GM21367 (cell line): ENCODE data around the gene GRM5.
"Not testable (repeated sequence)": the region's sequence is repeated elsewhere in the genome, so short reads cannot be mapped to it uniquely, and the experiment has no call there.

Source experiments
- ATAC-seq: cut with Tn5 transposase; IDR thresholded peaks from one replicate; pipeline ENCODE4 v1.9.1; 2021; ENCODE audit not compliant: unreplicated experiment

GRM5 gene

GRCh38 chr11:88511006-88511405, 554.8 kb downstream of the GRM5 start:
- ATAC-seq, result no peak

- no peak for ATAC-seq
Measured at GRCh38 chr11:88508759-88509581, 556.8 kb downstream of the GRM5 start.

GRCh38 chr11:88508418-88508758, 557.4 kb downstream of the GRM5 start:
- no peak for ATAC-seq

GRCh38 chr11:88507771-88508417, 557.9 kb downstream of the GRM5 start:
- ATAC-seq, result no peak

GRCh38 chr11:88501541-88501940, 564.2 kb downstream of the GRM5 start:
- ATAC-seq, result no peak

GRCh38 chr11:88495836-88496235, 569.9 kb downstream of the GRM5 start:
- ATAC-seq, result no peak

GRCh38 chr11:88494848-88495247, 570.9 kb downstream of the GRM5 start:
- ATAC-seq, result no peak

- no peak for ATAC-seq
Measured at GRCh38 chr11:88491674-88492073, 574.1 kb downstream of the GRM5 start.

- no peak for ATAC-seq
Measured at GRCh38 chr11:88489030-88489429, 576.8 kb downstream of the GRM5 start.

- no peak for ATAC-seq
Measured at GRCh38 chr11:88487646-88488045, 578.1 kb downstream of the GRM5 start.

GRCh38 chr11:88484873-88485621, 580.7 kb downstream of the GRM5 start:
- peak; percentile 86 for ATAC-seq

- no peak for ATAC-seq
Measured at GRCh38 chr11:88482871-88483301, 582.9 kb downstream of the GRM5 start.

- no peak for ATAC-seq
Measured at GRCh38 chr11:88480223-88480622, 585.6 kb downstream of the GRM5 start.

- ATAC-seq, result no peak
Measured at GRCh38 chr11:88478136-88478815, 587.5 kb downstream of the GRM5 start.

- ATAC-seq, result no peak
Measured at GRCh38 chr11:88475991-88476418, 589.8 kb downstream of the GRM5 start.

- ATAC-seq, result no peak
Measured at GRCh38 chr11:88474655-88475054, 591.1 kb downstream of the GRM5 start.

- no peak for ATAC-seq
Measured at GRCh38 chr11:88469561-88470225, 596.1 kb downstream of the GRM5 start.

- no peak for ATAC-seq
Measured at GRCh38 chr11:88464528-88464927, 601.3 kb downstream of the GRM5 start.

- ATAC-seq, result not testable (repeated sequence)
Measured at GRCh38 chr11:88463301-88463700, 602.5 kb downstream of the GRM5 start.

GRCh38 chr11:88458047-88458446, 607.7 kb downstream of the GRM5 start:
- not testable (repeated sequence) for ATAC-seq

GRCh38 chr11:88455974-88456373, 609.8 kb downstream of the GRM5 start:
- ATAC-seq, result no peak
